GM19238 (cell line): ENCODE results near the gene EIF2S2.

Experiments used
- DNase-seq: peaks from one replicate; pipeline ENCODE4 v3.0.0; 2011; ENCODE audit warnings: low spot score; ENCODE audit not compliant: insufficient read length

EIF2S2 gene

GRCh38 chr20:34122274-34122980 is 10.4 kb upstream of the EIF2S2 start:
- DNase-seq: no peak

- no peak for DNase-seq
These were observed 8.2 kb upstream of the EIF2S2 start for GRCh38 chr20:34120213-34120612.

GRCh38 chr20:34115232-34115631 is 3.2 kb upstream of the EIF2S2 start:
- no peak for DNase-seq

DNA sequence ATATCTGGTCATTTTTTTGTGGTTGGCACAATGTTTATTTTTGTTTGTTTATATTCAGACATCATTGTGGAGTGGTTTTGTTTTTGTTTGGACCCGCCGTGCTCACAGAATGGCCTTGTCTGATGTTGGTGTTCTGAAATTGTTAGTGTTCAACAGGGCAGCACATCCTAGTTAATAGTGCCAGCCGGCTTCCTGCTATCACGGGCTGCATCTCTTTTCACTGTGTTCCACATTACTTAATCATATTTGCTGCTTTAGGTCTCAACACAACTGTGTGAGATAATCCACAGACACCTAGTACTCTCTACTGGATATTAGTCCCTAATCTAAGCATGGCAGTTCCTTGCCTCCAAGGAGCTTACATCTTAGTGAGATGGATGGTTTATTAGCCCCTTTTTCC is 2.8 kb upstream of the EIF2S2 start:
- DNase-seq: no peak

DNA sequence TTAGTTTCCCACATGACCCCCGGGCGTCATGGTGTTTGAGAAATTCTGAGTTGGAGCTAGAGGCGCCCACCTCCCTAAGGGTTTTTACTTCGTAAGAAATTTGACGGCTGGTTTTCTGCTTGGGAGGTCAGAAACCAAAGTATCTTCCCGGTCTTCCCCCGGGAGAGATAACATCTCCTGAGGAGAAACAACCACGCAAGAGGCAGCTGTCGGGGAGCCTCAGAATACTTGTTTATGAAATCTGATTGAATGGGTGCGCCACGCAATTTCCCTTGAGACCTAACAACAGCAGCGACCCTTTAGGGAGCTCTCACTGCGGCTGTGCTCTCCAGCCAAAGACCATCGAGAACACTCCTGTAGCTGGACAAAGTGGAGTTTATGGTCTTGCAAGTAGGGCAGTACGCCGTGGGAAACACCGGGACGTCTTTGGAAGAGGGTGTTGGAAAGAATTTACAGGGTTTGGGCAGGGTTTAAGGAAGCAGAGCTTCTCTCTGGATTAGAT is 608 bp upstream of the EIF2S2 start:
- DNase-seq: no peak

DNA sequence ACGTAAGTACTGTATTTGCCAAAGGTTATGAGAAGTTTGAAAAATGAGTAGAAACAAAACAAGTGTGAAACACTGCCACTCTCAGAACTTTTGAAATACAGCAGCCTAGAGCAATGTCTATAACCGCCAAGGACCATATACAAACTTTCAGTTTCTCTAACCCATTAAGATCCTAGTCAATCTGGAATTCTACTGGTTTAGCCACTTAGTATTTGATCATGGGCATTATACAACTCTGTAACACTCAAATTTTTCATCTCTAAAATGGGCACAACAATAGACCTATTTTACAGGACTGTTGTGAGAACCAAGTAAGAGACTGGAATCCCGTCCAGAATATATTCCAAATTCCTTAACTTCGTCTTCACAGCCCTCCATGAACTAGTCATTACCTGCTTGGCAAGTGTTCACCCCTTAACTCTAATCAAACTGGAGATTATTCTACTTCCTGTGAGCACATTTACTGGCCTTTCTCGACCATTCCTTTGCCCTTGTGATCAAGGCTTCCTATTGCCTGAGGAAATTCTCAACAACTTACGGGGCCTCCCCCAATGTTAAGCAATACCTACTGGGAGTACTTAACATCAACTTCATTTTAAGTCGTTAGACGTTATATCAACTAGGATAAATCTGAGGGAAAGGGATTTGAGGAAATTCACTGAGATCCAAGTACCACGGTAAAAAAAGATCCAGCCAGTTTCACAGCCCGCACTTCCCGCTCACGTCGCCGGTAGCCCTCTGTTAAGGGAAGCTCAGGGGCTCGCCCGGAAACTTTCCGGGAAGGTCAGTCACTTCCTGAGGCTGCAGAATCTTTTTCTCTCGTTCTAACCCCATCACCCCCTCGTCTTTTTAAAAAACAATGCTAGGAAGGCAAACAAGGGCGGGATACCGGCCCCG is 1.1 kb downstream of the EIF2S2 start:
- DNase-seq: no peak

DNA sequence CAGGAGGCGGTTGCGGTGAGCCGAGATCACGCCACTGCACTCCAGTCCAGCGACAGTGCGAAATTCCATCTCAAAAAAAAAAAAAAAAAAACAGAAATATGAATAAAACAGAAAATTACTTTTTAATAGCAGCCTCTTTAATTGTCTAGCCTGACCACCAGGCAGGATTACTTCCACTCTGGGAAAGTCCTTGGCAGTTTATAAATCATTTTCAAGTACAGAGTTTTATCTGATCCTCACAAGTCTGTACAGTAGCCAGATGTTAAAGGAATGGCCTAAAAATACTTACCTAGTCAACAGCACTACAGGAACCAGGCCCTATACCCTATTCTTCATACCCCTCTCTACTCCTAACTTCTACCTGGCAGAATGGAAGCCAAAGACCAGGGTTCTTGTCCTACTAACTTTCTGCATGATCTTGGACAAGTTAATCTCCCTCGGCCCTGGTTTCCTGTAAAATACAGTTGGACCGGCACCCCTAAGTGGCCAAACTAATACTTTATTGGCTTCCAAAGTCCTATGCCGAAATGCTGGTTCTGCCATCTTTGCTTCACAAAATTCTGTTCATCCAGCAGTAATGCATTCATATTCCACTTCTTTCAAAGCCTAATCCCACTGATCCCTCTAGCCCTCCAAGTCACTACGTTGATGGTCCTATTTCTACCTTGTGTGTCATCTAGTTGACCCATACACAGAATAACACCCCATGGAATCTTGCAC is 1.9 kb downstream of the EIF2S2 start:
- DNase-seq: no peak

DNA sequence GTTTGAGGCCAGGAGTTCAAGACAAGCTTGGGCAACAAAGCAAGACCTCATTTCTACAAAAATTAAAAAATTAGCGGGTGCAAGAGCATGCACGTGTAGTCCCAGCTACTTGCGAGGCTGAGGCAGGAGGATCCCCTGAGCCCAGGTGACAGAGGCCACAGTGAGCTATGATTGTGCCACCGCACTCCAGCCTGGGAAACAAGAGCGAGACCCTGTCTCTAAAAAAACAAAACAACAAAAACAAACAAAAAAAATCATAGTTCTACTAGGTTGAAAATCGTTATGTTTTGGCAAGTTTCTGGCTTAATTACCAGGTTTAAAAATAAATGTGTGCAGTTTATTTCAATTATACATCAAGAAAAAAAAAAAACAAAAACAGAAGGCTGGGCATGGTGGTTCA is 2.6 kb downstream of the EIF2S2 start:
- DNase-seq: no peak

GRCh38 chr20:34108616-34109174 is 3.3 kb downstream of the EIF2S2 start:
- DNase-seq: no peak

DNA sequence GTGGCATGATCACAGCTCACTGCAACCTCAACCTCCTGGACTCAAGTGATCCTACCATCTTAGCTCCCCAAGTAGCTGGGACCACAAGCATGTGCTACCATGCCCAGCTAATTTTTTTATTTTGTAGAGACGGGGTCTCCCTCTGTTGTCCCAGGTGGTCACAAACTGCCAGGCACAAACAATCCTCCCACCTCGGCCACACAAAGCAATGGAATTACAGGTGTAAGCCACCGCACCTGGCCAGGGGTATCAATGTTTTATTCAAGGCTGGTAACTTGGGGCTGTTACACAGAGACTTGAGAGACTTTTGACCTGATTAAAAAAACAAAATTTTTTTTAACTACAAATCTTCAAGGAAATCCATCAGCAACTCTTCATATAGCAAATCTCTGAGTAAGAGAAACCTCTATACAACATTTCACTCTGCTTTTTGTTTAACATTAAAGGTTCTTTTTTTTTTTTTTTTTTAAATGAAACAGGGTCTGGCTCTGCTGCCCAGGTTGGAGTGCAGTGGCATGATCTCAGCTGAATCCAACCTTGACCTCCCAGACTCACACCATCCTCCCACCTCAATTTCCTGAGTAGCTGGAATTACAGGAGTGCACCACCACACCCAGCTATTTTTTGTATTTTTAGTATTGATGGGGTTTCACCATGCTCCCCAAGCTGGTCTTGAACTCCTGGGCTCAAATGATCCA is 5.9 kb downstream of the EIF2S2 start:
- DNase-seq: no peak

GRCh38 chr20:34104059-34104458 is 8.0 kb downstream of the EIF2S2 start:
- no peak for DNase-seq

- no peak for DNase-seq
These were observed 9.7 kb downstream of the EIF2S2 start for GRCh38 chr20:34102342-34102741.

GRCh38 chr20:34100576-34100975 is 11.5 kb downstream of the EIF2S2 start:
- no peak for DNase-seq

DNA sequence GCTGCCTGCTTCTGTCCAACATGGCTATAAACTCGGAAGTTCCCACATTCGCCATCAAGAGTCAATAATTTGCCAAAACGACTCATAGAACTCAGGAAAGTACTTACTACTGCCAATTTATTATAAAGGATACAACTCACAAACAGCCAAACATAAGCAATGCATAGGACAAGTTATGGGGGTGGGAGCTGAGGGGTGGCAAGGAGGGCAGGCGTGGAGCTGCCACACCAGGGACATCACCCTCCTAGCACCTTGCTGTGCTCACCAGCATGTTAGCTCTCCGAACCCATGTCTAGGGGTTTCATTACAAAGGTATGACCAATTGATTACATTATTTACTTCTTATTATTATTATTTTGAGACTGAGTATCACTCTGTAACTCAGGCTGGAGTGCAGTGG is 12.4 kb downstream of the EIF2S2 start:
- no peak for DNase-seq

DNA sequence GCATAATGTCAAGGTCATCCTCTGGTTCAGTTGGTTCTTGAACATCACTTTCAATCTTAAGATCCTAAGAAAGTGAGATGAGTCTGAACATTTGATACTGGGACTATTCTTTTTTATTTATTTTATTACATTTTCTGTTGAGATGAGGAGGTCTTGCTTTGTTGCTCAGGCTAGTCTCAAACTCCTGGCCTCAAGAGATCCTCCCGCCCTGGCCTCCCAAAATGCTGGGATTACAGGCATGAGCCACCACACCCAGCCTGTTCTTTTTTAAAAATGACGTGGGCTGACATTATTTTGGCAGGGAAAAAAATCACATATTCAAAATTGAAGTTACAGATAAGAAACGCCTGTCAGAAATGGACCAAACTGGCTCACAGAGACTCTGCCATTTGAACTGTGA is 13.5 kb downstream of the EIF2S2 start:
- DNase-seq: no peak

- DNase-seq: no peak
These were observed 15.2 kb downstream of the EIF2S2 start for GRCh38 chr20:34096699-34097444.

DNA sequence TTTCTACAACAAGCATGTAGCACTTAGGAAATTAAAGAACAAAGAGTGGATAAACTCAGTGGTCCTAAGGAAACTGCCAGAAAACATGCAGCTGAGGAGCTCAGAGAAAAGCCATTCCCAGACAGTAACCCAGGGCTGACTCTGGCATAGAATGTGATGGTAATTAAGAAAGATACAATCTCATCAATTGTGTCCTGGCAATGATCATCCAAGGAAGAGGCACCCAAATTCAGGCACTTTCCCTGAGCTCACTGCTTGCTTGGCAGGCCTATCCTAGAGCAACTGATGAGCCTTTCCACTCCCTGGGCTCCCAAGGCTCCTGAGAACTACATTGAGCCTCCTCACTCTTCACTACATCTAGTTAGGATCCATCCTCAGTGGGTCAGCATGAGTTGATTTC is 16.2 kb downstream of the EIF2S2 start:
- DNase-seq: no peak

- DNase-seq: no peak
These were observed 18.1 kb downstream of the EIF2S2 start for GRCh38 chr20:34093895-34094294.

DNA sequence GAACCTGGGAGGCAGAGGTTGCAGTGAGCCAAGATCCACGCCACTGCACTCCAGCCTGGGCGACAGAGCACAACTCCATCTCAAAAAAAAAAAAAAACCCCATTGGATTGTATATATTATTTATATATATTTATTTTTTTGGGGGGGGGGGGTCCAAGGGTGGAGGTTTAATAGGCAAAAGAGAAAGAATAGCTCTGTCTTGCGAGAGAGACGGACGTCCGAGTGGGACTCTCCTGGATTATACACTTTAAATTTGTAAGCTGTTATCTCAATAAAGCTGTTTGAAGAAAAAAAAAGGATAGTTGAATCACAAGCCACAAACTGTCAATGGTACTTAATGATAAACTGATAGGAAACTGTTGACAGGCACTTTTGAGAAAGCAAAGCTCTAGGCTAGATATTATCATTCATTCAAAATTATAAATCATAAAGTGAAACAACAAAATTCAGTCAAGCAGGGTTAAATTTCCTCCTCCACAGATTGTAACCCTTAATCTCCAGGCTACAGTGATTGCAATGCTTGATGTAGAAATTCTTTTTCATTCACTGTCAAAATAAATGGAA is 20.3 kb downstream of the EIF2S2 start:
- DNase-seq: no peak

- DNase-seq: no peak
These were observed 21.4 kb downstream of the EIF2S2 start for GRCh38 chr20:34090645-34091044.
